NCI-H1694 (cell line): ENCODE data around the gene FDCSP.
"Not testable (repeated sequence)": the region's sequence is repeated elsewhere in the genome, so short reads cannot be mapped to it uniquely, and the experiment has no call there.

Source experiments
- DNase-seq: peaks from one replicate; lab custom pipeline; 2025; lab: John Stamatoyannopoulos, UW

FDCSP gene

GRCh38 chr4:70225824-70226223 lies at the start of gene FDCSP:
FDCSP (plus strand) TSS chr4:70226124; CDS start chr4:70231195, 5,071 bp downstream.
- no peak for DNase-seq

- DNase-seq: no peak
Observed at GRCh38 chr4:70177090-70177489, 48.8 kb upstream of the FDCSP start.

DNA sequence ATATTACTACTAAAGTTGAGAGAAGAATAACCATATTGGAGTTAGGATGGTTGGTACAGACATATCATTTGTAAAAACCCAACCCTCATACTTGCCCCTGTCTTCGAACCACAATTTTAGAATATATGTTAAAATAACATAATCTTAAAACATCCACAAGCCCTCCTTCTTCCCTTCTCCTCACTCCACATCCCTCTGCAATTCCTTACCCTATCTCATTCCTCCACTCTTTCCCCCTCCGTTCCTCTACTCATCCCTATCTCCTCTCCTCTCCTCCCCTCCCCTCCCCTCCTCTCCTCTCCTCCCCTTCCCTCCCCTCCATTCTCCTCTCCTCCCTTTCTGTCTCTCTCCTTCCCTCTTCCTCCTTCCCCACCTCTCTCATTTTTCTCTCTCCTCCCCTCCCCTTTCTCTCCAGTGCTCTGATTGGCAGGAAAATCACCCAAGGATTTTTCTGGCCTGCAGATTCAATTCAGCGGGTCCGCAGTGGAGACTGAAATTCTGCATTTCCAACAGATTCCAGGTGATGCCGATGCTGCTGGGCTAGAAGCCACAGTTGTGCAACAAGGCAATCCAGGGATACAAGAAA lies 47.8 kb upstream of the FDCSP start:
- no peak for DNase-seq

DNA sequence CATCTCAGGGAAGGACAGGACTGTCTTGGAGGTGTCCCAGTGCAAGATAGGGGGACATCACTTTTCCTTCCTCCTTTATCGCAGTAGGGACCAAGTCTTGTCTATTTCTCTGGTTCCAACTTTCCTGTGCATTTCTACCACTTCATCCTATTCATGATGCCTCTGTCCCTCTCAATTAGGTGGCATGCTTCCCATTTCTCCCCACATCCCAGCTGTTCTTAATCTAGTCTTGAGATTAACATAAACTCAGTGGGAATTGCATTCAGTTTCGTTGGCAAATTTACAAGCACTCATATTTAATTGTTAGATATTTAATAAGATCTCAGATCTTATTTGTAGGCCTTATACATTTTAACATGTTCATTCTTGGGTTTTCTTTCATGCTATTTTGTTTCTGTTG lies 46.1 kb upstream of the FDCSP start:
- DNase-seq: no peak

GRCh38 chr4:70181864-70182263 lies 44.1 kb upstream of the FDCSP start:
- DNase-seq: no peak

DNA sequence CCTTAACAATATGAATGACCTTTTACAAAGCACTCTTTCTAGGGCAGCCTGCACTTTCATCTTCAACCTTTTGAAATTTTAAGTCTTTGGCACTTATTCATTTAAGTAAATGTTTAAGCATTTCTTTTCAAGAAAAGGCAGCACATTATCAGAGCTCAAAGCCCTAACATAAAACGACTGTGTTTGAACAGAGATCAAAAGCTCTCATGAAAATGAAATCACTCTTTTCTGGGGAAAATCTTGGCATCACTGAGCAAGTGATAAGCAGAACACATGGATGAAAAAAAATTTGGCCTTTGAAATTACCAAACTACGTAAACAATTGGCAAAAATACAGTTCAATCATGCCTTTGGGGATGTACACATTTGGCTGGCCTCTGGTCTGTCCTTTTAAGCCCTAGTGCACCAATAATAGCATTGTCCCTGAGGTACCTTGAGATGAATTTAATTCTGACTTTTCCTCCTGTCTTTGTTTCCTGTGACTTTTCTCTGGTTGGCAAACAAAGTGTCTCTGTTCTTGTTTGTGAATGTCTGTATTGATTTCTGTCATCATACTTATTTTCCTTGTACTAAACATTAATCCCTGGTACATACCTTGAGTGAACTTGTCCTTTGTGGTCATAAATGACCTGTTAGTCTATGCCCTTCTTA lies 43.3 kb upstream of the FDCSP start:
- DNase-seq: no peak

DNA sequence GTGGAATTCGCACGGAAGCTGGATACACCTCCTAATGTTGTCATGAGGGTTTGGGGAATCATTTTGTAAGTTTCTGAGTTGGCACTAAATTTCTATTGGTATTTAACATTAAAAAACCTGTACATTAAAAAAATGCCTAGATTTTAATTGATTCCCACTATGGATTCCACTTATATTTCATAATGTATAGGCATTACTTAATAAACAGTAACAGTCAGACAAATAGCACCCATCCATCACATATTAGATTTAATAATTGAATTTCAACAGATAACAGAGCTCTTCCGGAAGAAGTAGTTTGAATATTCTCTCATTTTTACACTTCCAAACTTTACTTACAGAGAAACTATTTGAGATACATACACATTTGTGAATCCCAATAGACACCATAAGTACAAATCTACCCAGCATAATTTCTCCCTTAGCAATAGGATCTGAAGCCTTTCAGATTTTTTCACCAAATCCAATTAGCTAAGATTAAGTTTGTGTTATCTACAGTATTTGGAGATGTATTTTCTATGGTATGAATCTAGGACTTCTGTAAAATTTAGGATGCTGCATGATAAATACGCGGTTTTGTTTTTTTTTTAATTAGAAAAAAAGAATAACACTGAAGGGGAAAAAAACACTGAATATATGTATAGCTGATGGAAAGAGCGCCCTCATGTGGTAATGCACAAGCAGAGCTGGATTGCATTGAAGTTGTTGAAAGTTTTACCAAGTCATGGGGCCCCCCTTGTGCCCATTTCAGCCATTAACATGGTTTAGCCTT lies 42.6 kb upstream of the FDCSP start:
- peak; percentile 7 for DNase-seq

DNA sequence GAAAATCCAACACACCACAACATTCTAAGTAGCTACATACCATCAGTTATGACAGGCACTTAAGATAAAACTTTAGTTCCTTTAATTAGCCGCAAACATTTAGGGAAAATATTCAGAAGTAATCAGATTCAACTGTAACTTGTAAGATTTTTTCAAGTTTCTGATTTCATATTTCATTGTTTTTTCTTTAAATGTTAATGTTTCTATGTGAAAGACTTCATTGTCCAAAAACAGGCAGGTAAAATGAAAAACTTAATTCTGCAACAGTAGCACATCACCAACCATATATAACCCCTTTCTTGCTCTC lies 42.0 kb upstream of the FDCSP start:
- no peak for DNase-seq

GRCh38 chr4:70187216-70187615 lies 38.7 kb upstream of the FDCSP start:
- no peak for DNase-seq

- no peak for DNase-seq
Observed at GRCh38 chr4:70190579-70190978, 35.3 kb upstream of the FDCSP start.

DNA sequence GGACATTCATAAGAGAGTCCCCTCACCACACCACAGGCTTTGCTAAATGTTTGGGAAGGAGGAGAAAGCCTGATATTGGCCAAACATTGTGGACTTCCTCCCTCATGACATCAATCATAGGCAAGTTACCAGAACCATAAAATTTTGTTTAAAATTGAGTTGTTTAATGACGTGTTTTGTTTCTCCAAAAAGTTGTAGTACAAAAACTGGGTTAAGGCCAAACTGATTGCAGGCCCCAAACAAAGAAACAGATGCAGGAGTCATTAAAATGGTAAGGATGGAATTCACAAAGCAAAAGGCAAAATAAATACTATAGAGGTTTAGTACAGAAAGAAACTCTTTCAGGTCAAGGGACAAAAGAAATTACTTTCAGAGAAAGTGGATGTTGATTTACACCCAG lies 34.3 kb upstream of the FDCSP start:
- DNase-seq: no peak

DNA sequence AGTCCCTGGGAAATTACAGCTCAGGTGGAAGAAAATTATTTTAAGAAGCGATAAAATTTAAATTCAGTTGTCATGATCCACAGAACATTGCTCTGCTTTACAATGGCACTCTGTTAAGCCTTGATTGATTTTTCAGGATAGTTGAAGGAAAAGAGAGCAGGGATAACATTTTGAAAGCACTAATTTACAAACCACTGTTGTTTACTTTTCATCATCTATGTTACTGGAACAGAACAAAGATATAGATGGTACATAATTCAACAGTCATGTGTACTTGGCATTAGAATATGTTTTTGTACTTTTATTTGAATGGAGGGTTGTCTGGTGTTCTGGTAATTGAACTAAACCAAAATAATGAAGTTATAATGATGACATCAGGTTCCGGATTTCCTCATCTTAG lies 33.0 kb upstream of the FDCSP start:
- no peak for DNase-seq

GRCh38 chr4:70195425-70195824 lies 30.5 kb upstream of the FDCSP start, which contains the start of gene ODAM:
ODAM (plus strand) TSS chr4:70195725; CDS start chr4:70196544, 819 bp downstream.
- DNase-seq: no peak

GRCh38 chr4:70196857-70197256 lies 29.1 kb upstream of the FDCSP start:
- DNase-seq: no peak

- no peak for DNase-seq
Observed at GRCh38 chr4:70197842-70198241, 28.1 kb upstream of the FDCSP start.

GRCh38 chr4:70203601-70204000 lies 22.3 kb upstream of the FDCSP start:
- DNase-seq: no peak

GRCh38 chr4:70212752-70213151 lies 13.2 kb upstream of the FDCSP start:
- DNase-seq: not testable (repeated sequence)

DNA sequence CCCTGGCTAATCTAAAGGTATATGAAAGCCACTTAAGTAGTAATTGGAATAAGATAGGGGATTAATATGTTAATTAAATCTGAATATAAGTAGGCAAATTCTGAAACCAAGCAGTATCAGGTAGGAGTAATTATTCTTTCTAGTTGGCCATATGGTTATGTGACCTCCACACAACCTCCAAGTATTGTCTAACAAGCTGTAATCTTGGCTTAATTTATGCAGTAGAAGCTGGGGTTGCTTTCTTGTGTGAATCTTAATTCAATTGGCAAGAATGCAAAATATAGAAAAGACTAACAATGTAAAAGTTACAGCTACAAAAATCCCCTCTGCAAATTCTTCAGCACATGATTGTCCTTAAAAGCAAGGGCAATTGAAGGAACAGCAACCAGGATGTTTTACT lies 9.8 kb upstream of the FDCSP start:
- DNase-seq: not testable (repeated sequence)

DNA sequence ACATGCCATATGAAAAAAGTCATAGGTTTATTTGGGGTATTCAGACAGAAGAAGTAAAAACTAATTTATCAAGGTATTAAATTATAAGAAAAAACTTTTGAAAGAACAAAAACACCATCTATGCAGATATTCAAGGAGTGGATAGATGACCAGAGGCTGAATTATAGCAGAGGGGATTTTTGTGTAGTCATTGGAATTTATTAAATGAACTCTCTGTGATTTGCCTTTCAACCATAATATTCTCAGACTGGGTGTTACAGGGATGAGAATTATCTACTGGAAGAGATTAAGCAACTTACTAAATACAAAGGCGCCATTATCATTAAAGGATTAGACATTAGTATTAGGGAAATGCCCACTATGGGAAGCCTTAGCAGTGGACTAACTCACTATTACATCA lies 9.4 kb upstream of the FDCSP start:
- DNase-seq: not testable (repeated sequence)

DNA sequence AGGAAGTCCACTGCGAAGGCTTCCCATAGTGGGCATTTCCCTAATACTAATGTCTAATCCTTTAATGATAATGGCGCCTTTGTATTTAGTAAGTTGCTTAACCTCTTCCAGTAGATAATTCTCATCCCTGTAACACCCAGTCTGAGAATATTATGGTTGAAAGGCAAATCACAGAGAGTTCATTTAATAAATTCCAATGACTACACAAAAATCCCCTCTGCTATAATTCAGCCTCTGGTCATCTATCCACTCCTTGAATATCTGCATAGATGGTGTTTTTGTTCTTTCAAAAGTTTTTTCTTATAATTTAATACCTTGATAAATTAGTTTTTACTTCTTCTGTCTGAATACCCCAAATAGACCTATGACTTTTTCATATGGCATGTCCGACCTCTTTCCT lies 4.5 kb upstream of the FDCSP start:
- DNase-seq: not testable (repeated sequence)

DNA sequence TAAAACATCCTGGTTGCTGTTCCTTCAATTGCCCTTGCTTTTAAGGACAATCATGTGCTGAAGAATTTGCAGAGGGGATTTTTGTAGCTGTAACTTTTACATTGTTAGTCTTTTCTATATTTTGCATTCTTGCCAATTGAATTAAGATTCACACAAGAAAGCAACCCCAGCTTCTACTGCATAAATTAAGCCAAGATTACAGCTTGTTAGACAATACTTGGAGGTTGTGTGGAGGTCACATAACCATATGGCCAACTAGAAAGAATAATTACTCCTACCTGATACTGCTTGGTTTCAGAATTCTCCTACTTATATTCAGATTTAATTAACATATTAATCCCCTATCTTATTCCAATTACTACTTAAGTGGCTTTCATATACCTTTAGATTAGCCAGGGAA lies 4.1 kb upstream of the FDCSP start:
- DNase-seq: not testable (repeated sequence)

GRCh38 chr4:70236125-70236524 lies 10.2 kb downstream of the FDCSP start:
- DNase-seq: no peak

DNA sequence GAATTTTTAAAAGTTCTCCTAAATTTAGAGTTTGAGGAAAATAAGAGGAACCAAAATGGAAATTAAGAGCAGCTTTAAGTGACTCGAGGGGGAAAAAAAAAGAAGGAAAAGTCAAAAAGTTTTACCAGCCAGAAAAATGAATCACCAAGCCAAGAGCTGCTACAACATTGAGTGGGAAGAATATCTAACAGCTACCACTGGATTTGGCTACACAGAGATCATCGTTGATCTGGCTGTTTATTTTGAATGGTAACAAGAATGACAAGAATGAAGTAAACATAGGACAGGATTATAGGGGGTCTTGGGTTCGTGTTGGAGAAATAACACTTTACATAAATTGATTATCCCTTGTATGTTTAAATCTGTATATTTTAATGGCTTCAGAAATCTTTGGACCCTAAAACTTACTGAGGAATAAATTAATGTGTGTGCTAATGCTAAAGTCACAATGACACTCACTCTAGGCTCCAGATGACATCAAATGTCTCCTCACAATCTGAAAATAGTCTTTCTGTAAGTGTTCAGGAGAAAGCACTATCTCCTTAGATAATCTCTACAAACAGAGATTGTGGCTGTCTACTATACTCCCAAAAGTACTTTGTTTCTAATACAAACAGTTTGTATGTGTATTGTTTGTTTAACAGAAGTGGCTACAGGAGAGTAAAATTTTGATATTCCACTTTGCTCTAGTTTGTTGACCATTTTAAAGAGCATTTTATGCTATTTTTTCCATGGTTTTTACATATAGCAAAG lies 13.4 kb downstream of the FDCSP start:
- no peak for DNase-seq
